Measurements from ENCODE around the gene BAG1.

Gene BAG1

GRCh38 chr9:33304362-33304761 lies 39.9 kb upstream of the BAG1 start:
- Mint-ChIP-seq H3K4me3 (no peak overlapping the region), H3K36me3 (ENCODE audit: low read depth) (peaks cover 44% of the 10 kb centered on the region), H3K27me3 (ENCODE audit: low read depth) (no peaks in the 10 kb centered on the region), H3K9me3 (no peaks in the 10 kb centered on the region), H3K27ac (no peak overlapping the region), H3K4me1 (peaks cover 3% of the 10 kb centered on the region)
- TF ChIP-seq, protein P1, sequence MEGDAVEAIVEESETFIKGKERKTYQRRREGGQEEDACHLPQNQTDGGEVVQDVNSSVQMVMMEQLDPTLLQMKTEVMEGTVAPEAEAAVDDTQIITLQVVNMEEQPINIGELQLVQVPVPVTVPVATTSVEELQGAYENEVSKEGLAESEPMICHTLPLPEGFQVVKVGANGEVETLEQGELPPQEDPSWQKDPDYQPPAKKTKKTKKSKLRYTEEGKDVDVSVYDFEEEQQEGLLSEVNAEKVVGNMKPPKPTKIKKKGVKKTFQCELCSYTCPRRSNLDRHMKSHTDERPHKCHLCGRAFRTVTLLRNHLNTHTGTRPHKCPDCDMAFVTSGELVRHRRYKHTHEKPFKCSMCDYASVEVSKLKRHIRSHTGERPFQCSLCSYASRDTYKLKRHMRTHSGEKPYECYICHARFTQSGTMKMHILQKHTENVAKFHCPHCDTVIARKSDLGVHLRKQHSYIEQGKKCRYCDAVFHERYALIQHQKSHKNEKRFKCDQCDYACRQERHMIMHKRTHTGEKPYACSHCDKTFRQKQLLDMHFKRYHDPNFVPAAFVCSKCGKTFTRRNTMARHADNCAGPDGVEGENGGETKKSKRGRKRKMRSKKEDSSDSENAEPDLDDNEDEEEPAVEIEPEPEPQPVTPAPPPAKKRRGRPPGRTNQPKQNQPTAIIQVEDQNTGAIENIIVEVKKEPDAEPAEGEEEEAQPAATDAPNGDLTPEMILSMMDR (IDR thresholded peaks at IDR 0.05; ENCODE audit: unreplicated experiment in 3 of 3), result no peak

- no peaks in the 10 kb centered on the region for H3K9me3 Mint-ChIP-seq
- no peak overlapping the region for H3K4me3 Mint-ChIP-seq
- peaks cover 21% of the 10 kb centered on the region for H3K4me1 Mint-ChIP-seq
- no peak overlapping the region for H3K27ac Mint-ChIP-seq
- H3K27me3 Mint-ChIP-seq (ENCODE audit: low read depth), result no peaks in the 10 kb centered on the region
- peaks cover 55% of the 10 kb centered on the region for H3K36me3 Mint-ChIP-seq (ENCODE audit: low read depth)
- TF ChIP-seq, protein P1 (IDR thresholded peaks at IDR 0.05; ENCODE audit: unreplicated experiment in 3 of 3), result no peak
Measured at GRCh38 chr9:33300546-33300945, 36.0 kb upstream of the BAG1 start.

DNA sequence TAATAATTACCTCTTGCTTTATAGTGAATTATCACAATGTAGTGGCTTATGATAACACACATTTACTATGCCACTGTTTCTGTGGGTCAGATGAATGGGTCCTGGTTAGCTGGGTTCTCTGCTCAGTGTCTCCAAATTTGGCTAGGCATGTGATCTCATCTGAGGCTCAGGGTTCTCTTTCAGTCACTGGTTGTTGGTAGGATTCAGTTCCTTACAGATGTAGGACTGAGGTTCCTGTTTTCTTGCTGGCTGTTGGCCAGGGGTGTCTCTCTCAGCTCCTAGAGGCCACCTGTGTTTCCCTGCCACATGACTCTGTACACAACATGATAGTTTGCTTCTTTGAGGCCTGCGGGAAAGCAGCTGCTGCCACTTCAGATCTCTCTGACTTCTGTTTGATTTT lies 32.9 kb upstream of the BAG1 start:
- Mint-ChIP-seq H3K36me3 (ENCODE audit: low read depth) (peaks cover 58% of the 10 kb centered on the region), H3K9me3 (no peaks in the 10 kb centered on the region), H3K4me3 (peak overlapping the region in 1 of 3 experiments; percentile 7), H3K4me1 (peaks cover 33% of the 10 kb centered on the region), H3K27ac (peak overlapping the region; percentile 42 to 76 (median 43)), H3K27me3 (ENCODE audit: low read depth) (no peaks in the 10 kb centered on the region)
- TF ChIP-seq, protein P1 (IDR thresholded peaks at IDR 0.05; ENCODE audit: unreplicated experiment in 3 of 3), result no peak

GRCh38 chr9:33295571-33295970 lies 31.1 kb upstream of the BAG1 start:
- H3K4me3 Mint-ChIP-seq, result no peak overlapping the region
- no peaks in the 10 kb centered on the region for H3K27me3 Mint-ChIP-seq (ENCODE audit: low read depth)
- TF ChIP-seq, protein P1 (IDR thresholded peaks at IDR 0.05; ENCODE audit: unreplicated experiment in 3 of 3), result no peak
- peaks cover 56% of the 10 kb centered on the region for H3K36me3 Mint-ChIP-seq (ENCODE audit: low read depth)
- no peak overlapping the region for H3K27ac Mint-ChIP-seq
- no peaks in the 10 kb centered on the region for H3K9me3 Mint-ChIP-seq
- peaks cover 43% of the 10 kb centered on the region for H3K4me1 Mint-ChIP-seq

DNA sequence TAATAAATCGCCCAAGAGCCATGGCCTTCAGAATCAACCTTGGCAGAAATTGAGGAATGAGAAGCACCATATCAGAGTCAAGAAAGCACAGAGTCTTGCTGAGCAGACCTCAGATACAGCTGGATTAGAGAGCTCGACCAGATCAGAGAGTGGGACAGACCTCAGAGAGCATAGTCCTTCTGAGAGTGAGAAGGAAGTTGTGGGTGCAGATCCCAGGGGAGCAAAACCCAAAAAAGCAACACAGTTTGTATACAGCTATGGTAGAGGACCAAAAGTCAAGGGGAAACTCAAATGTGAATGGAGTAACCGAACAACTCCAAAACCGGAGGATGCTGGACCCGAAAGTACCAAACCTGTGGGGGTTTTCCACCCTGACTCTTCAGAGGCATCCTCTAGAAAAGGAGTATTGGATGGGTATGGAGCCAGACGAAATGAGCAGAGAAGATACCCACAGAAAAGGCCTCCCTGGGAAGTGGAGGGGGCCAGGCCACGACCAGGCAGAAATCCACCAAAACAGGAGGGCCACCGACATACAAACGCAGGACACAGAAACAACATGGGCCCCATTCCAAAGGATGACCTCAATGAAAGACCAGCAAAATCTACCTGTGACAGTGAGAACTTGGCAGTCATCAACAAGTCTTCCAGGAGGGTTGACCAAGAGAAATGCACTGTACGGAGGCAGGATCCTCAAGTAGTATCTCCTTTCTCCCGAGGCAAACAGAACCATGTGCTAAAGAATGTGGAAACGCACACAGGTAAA lies 30.3 kb upstream of the BAG1 start:
- H3K4me3 Mint-ChIP-seq, result no peak overlapping the region
- H3K27me3 Mint-ChIP-seq (ENCODE audit: low read depth), result no peaks in the 10 kb centered on the region
- no peaks in the 10 kb centered on the region for H3K9me3 Mint-ChIP-seq
- no peak overlapping the region for H3K27ac Mint-ChIP-seq
- H3K36me3 Mint-ChIP-seq (ENCODE audit: low read depth), result peaks cover 53% of the 10 kb centered on the region
- H3K4me1 Mint-ChIP-seq, result peaks cover 47% of the 10 kb centered on the region
- TF ChIP-seq, protein P1 (IDR thresholded peaks at IDR 0.05; ENCODE audit: unreplicated experiment in 3 of 3), result no peak

DNA sequence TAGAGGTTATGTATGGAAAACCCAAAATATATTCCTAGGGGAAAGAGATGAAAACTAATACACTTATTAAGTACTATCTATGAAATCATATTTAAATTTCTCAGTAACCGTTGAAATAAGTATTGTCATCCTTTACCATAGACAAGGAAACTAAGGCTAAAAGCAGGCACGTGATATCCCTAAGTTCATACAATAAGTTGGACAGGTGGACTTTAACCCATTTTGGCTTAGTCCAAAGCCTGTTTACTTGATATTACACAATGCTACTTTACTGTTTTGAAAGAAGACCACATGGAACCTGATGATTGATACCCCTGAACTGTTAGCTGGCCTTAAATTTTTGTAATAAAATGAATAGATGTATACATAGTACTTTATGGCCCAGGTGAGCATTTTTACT lies 29.3 kb upstream of the BAG1 start:
- Mint-ChIP-seq H3K36me3 (ENCODE audit: low read depth) (peaks cover 46% of the 10 kb centered on the region), H3K4me3 (peak overlapping the region in 1 of 3 experiments; percentile 96), H3K4me1 (peaks cover 47% of the 10 kb centered on the region), H3K27ac (no peak overlapping the region), H3K27me3 (ENCODE audit: low read depth) (no peaks in the 10 kb centered on the region), H3K9me3 (no peaks in the 10 kb centered on the region)
- TF ChIP-seq, protein P1 (IDR thresholded peaks at IDR 0.05; ENCODE audit: unreplicated experiment in 3 of 3), result no peak

Measured in nephron (organoid).